Lower lobe of right lung (tissue), 2 donors: Measurements from ENCODE around the gene DMD. TPM values are rescaled to one million over a fixed set of nuclear protein-coding genes. Genes with fewer than 3 reads are reported as not detected.

Experiments
- ATAC-seq, 2 donors: fragments of 200-7000 bp; cut with Tn5 transposase; one replicate each; pipeline ENCODE4 v1.9.1; 2020 to 2022; ENCODE audit warnings: mild to moderate bottlenecking in 2 of 2, moderate library complexity in 2 of 2
- DNase-seq: peaks from one replicate; pipeline ENCODE4 v3.0.0-alpha.2; 2020
- H3K27ac ChIP-seq: fragments of 200-600 bp; one replicate; pipeline ENCODE4 v1.8.0; 2022
- H3K27me3 ChIP-seq: fragments of 200-600 bp; one replicate; pipeline ENCODE4 v1.8.0; 2022; ENCODE audit warnings: low read depth
- H3K36me3 ChIP-seq: fragments of 200-600 bp; one replicate; pipeline ENCODE4 v1.8.0; 2022; ENCODE audit warnings: mild to moderate bottlenecking
- H3K4me1 ChIP-seq: fragments of 200-600 bp; one replicate; pipeline ENCODE4 v1.8.0; 2022
- H3K4me3 ChIP-seq: fragments of 200-600 bp; one replicate; pipeline ENCODE4 v1.8.0; 2022; ENCODE audit warnings: mild to moderate bottlenecking
- H3K9me3 ChIP-seq: fragments of 200-600 bp; one replicate; pipeline ENCODE4 v1.8.0; 2022
- CTCF ChIP-seq: fragments of 200-600 bp; IDR thresholded peaks from one replicate; pipeline ENCODE4 v1.8.0; 2022; ENCODE audit warnings: antibody characterized with exemption, mild to moderate bottlenecking
- intact Hi-C: fragments of 100-400 bp; cut with DNase I; formaldehyde crosslinking; loops from one replicate; pipeline ENCODE4 v1.11.0; 2022
- total RNA-seq: library from RNA; stranded (reverse); fragmentation: NEBNext Ultra II Directional; extraction: Animal tissue kit (Norgen Biotek cat#: 25700); gene quantifications from one replicate; pipeline ENCODE4 v1.2.1, GENCODE V29; 2021
- donor health status: DM: no; HTN: yes; CAD: no; lungs with severe emphysema.

DMD gene
- total RNA-seq, 1 donor from 2014 or later = 29.4 TPM

GRCh38 chrX:32954125-32954524 lies 257.2 kb downstream of the DMD start:
- ATAC-seq = no peak
- no peak overlapping the region for H3K4me3 ChIP-seq
- intact Hi-C loops = no loop called here
- H3K4me1 ChIP-seq = no peaks in the 10 kb centered on the region
- no peak for TF ChIP-seq CTCF
- no peaks in the 10 kb centered on the region for H3K9me3 ChIP-seq
- no peak overlapping the region for H3K27ac ChIP-seq
- no peaks in the 10 kb centered on the region for H3K36me3 ChIP-seq
- no peaks in the 10 kb centered on the region for H3K27me3 ChIP-seq
- no peak for DNase-seq

- no peak for TF ChIP-seq CTCF
- no peak overlapping the region for H3K27ac ChIP-seq
- H3K36me3 ChIP-seq = no peaks in the 10 kb centered on the region
- no peaks in the 10 kb centered on the region for H3K4me1 ChIP-seq
- no peak overlapping the region for H3K4me3 ChIP-seq
- no peak for DNase-seq
- H3K27me3 ChIP-seq = no peaks in the 10 kb centered on the region
- intact Hi-C loops = no loop called here
- ATAC-seq = no peak
- no peaks in the 10 kb centered on the region for H3K9me3 ChIP-seq
These were observed 263.2 kb downstream of the DMD start for GRCh38 chrX:32948130-32948529.

- Histone ChIP-seq H3K4me3 (no peak overlapping the region), H3K9me3 (no peaks in the 10 kb centered on the region), H3K27ac (no peak overlapping the region), H3K27me3 (no peaks in the 10 kb centered on the region), H3K4me1 (no peaks in the 10 kb centered on the region), H3K36me3 (no peaks in the 10 kb centered on the region)
- no peak for DNase-seq
- ATAC-seq = no peak
- TF ChIP-seq CTCF = no peak
- intact Hi-C loops = no loop called here
These were observed 274.3 kb downstream of the DMD start for GRCh38 chrX:32937043-32937442.

GRCh38 chrX:32933548-32933947 lies 277.8 kb downstream of the DMD start:
- Histone ChIP-seq H3K27me3 (no peaks in the 10 kb centered on the region), H3K9me3 (no peaks in the 10 kb centered on the region), H3K27ac (no peak overlapping the region), H3K4me1 (no peaks in the 10 kb centered on the region), H3K4me3 (no peak overlapping the region), H3K36me3 (no peaks in the 10 kb centered on the region)
- no peak for DNase-seq
- ATAC-seq = no peak
- intact Hi-C loops = no loop called here
- TF ChIP-seq CTCF = no peak

- H3K9me3 ChIP-seq = no peaks in the 10 kb centered on the region
- no peaks in the 10 kb centered on the region for H3K27me3 ChIP-seq
- ATAC-seq (no peak), DNase-seq (no peak)
- no peak overlapping the region for H3K27ac ChIP-seq
- no peak overlapping the region for H3K4me3 ChIP-seq
- H3K36me3 ChIP-seq = no peaks in the 10 kb centered on the region
- H3K4me1 ChIP-seq = no peaks in the 10 kb centered on the region
- no peak for TF ChIP-seq CTCF
- intact Hi-C loops = no loop called here
These were observed 282.3 kb downstream of the DMD start for GRCh38 chrX:32929040-32929439.

GRCh38 chrX:32896088-32896487 lies 315.3 kb downstream of the DMD start:
- no peak for ATAC-seq
- intact Hi-C loops = no loop called here

More at GRCh38 chrX:32896088-32896487, 315.3 kb downstream of the DMD start:
- no peaks in the 10 kb centered on the region for H3K4me1 ChIP-seq
- H3K4me3 ChIP-seq = no peak overlapping the region
- no peaks in the 10 kb centered on the region for H3K27me3 ChIP-seq
- no peak for DNase-seq
- H3K36me3 ChIP-seq = no peaks in the 10 kb centered on the region
- H3K27ac ChIP-seq = no peak overlapping the region
- no peaks in the 10 kb centered on the region for H3K9me3 ChIP-seq
- TF ChIP-seq CTCF = no peak
